PC-3 (cell line): Measurements from ENCODE around the gene TYRO3. TPM values are rescaled to one million over a fixed set of nuclear protein-coding genes. Genes with fewer than 3 reads are reported as not detected.

ENCODE experiments used
- ATAC-seq: fragments of 200-7000 bp; cut with Tn5 transposase; 2 replicates; pipeline ENCODE4 v1.9.1; 2020; ENCODE audit warnings: mild to moderate bottlenecking, moderate library complexity
- BruUV-seq: library from RNA; stranded (reverse); fragments of 400-500 nt; replicated peaks from 2 replicates; lab custom pipeline; 2021; lab: Mats Ljungman, UMichigan
- CTCF ChIA-PET: fragments of 300-600 bp; sonication (Branson Sonifier 250); formaldehyde crosslinking; loops from one replicate; lab custom pipeline; 2022; ENCODE audit warnings: antibody characterized with exemption; lab: Charles Lee
- POLR2A ChIA-PET: fragments of 300-600 bp; sonication (Branson Sonifier 250); formaldehyde crosslinking; loops from one replicate; lab custom pipeline; 2022; ENCODE audit warnings: antibody characterized with exemption; ENCODE audit not compliant: unreplicated experiment; lab: Charles Lee
- DNase-seq: peaks from one replicate; pipeline ENCODE4 v3.0.0-alpha.2; 2015
- H2AFZ ChIP-seq: fragments of 300-600 bp; sonication (generic); 2 replicates; pipeline ENCODE4 v1.6.0; 2016; ENCODE audit warnings: antibody characterized with exemption, low read length
- H3F3A ChIP-seq: fragments of 300-600 bp; sonication (generic); one replicate; pipeline ENCODE4 v1.6.0; 2017; ENCODE audit warnings: antibody characterized with exemption, low read length, control low read depth, mild to moderate bottlenecking; ENCODE audit not compliant: unreplicated experiment
- H3K27ac ChIP-seq: fragments of 300-600 bp; sonication (generic); 2 replicates; pipeline ENCODE4 v1.5.1; 2016; ENCODE audit warnings: mild to moderate bottlenecking, low read length
- H3K27me3 ChIP-seq: fragments of 300-600 bp; sonication (generic); 2 replicates; pipeline ENCODE4 v1.6.1; 2016; ENCODE audit warnings: low read length, mixed read lengths
- H3K36me3 ChIP-seq: fragments of 300-600 bp; sonication (generic); 2 replicates; pipeline ENCODE4 v1.6.1; 2016; ENCODE audit warnings: low read depth, mixed run types, low read length, mixed read lengths
- H3K4me1 ChIP-seq: fragments of 300-600 bp; sonication (generic); 2 replicates; pipeline ENCODE4 v1.5.1; 2016; ENCODE audit warnings: low read length; ENCODE audit not compliant: insufficient read depth
- H3K4me2 ChIP-seq: fragments of 300-600 bp; sonication (generic); 2 replicates; pipeline ENCODE4 v1.6.0; 2016; ENCODE audit warnings: low read length
- H3K4me3 ChIP-seq: fragments of 300-600 bp; sonication (generic); 2 replicates; pipeline ENCODE4 v1.5.1; 2016; ENCODE audit warnings: mild to moderate bottlenecking, low read length, mixed read lengths
- H3K79me2 ChIP-seq: fragments of 300-600 bp; sonication (generic); 2 replicates; pipeline ENCODE4 v1.6.1; 2017; ENCODE audit warnings: low read length, mixed read lengths
- H3K9ac ChIP-seq: fragments of 300-600 bp; sonication (generic); 2 replicates; pipeline ENCODE4 v1.6.0; 2016; ENCODE audit warnings: mild to moderate bottlenecking, low read length
- H3K9me2 ChIP-seq: fragments of 300-600 bp; sonication (generic); replicated peaks from 2 replicates; pipeline ENCODE4 v1.6.1; 2016; ENCODE audit warnings: mixed run types, low read length, mixed read lengths
- H3K9me3 ChIP-seq: fragments of 300-600 bp; sonication (generic); 2 replicates; pipeline ENCODE4 v1.6.1; 2016; ENCODE audit warnings: low read length, mixed read lengths
- H4K20me1 ChIP-seq: fragments of 300-600 bp; sonication (generic); 2 replicates; pipeline ENCODE4 v1.6.1; 2016; ENCODE audit warnings: low read length, mixed read lengths
- CTCF ChIP-seq: fragments of 300-600 bp; sonication (generic); conservative IDR thresholded peaks from 2 replicates; pipeline ENCODE4 v1.5.1; 2017; ENCODE audit warnings: antibody characterized with exemption, low read depth, mild to moderate bottlenecking, low read length
- EZH2 ChIP-seq: fragments of 300-600 bp; sonication (generic); IDR thresholded peaks from one replicate; pipeline ENCODE4 v1.6.1; 2017; ENCODE audit warnings: antibody characterized with exemption, mild to moderate bottlenecking, low read length; ENCODE audit not compliant: unreplicated experiment
- EZH2phosphoT487 ChIP-seq: fragments of 300-600 bp; sonication (generic); IDR thresholded peaks from 2 replicates; pipeline ENCODE4 v1.6.1; 2018; ENCODE audit warnings: mild to moderate bottlenecking, antibody characterized with exemption, low read length, borderline replicate concordance
- intact Hi-C: fragments of 100-400 bp; cut with micrococcal nuclease; formaldehyde crosslinking; loops from 2 replicates; pipeline ENCODE4 v1.9.0; 2023
- total RNA-seq: library from RNA; depleted of rRNA; stranded (reverse); fragments of >200 nt; gene quantifications from 2 replicates; pipeline ENCODE4 v1.2.3, GENCODE V29; 2014

The TYRO3 gene
- total RNA-seq, 1 experiment from 2014 or later, result 23.5 TPM

- no peak overlapping the region for H3K9ac ChIP-seq
- intact Hi-C loops, result no loop called here
- H2AFZ ChIP-seq, result no peak overlapping the region
- H3K4me3 ChIP-seq, result no peak overlapping the region
- no peaks in the 10 kb centered on the region for H3K79me2 ChIP-seq
- no peaks in the 10 kb centered on the region for H3K36me3 ChIP-seq
- DNase-seq (no peak), ATAC-seq (no peak)
- TF ChIP-seq EZH2 (no peak), EZH2phosphoT487 (no peak), CTCF (no peak)
- ChIA-PET CTCF (interaction anchor here (0.7 kb wide), 1 partner anchor 11 kb away, joined by 5 read pairs; no protein-coding TSS in a partner anchor), POLR2A (no interaction called here)
- no peaks in the 10 kb centered on the region for H3K9me3 ChIP-seq
- H3K27me3 ChIP-seq, result no peaks in the 10 kb centered on the region
- H3K9me2 ChIP-seq, result no peaks in the 10 kb centered on the region
- H3K27ac ChIP-seq, result no peak overlapping the region
- H3K4me2 ChIP-seq, result no peak overlapping the region
- no peaks in the 10 kb centered on the region for H4K20me1 ChIP-seq
- no TSS peak for BruUV-seq
- no peaks in the 10 kb centered on the region for H3F3A ChIP-seq
- peaks cover 18% of the 10 kb centered on the region for H3K4me1 ChIP-seq
Observed at GRCh38 chr15:41596972-41597371, 38.0 kb downstream of the TYRO3 start.

- no peaks in the 10 kb centered on the region for H3K36me3 ChIP-seq
- H3K4me3 ChIP-seq, result no peak overlapping the region
- no peaks in the 10 kb centered on the region for H3K27me3 ChIP-seq
- no peaks in the 10 kb centered on the region for H3K79me2 ChIP-seq
- no peak overlapping the region for H3K9ac ChIP-seq
- ChIA-PET CTCF (no interaction called here), POLR2A (no interaction called here)
- no TSS peak for BruUV-seq
- H3K27ac ChIP-seq, result no peak overlapping the region
- no peaks in the 10 kb centered on the region for H4K20me1 ChIP-seq
- H3K4me2 ChIP-seq, result no peak overlapping the region
- TF ChIP-seq CTCF (no peak), EZH2 (no peak), EZH2phosphoT487 (no peak)
- no peaks in the 10 kb centered on the region for H3K9me3 ChIP-seq
- ATAC-seq, result no peak
- peaks cover 12% of the 10 kb centered on the region for H3K4me1 ChIP-seq
- intact Hi-C loops, result no loop called here
- no peak overlapping the region for H2AFZ ChIP-seq
- DNase-seq, result no peak
- H3K9me2 ChIP-seq, result no peaks in the 10 kb centered on the region
- H3F3A ChIP-seq, result no peaks in the 10 kb centered on the region
Observed at GRCh38 chr15:41597787-41598186, 38.8 kb downstream of the TYRO3 start.

- no TSS peak for BruUV-seq
- DNase-seq (no peak), ATAC-seq (no peak)
- Histone ChIP-seq H3F3A (no peaks in the 10 kb centered on the region), H4K20me1 (no peaks in the 10 kb centered on the region), H3K9me2 (no peaks in the 10 kb centered on the region), H3K36me3 (no peaks in the 10 kb centered on the region), H2AFZ (no peak overlapping the region), H3K4me1 (peaks cover 5% of the 10 kb centered on the region; the same call in 1 of the 2 replicates), H3K27ac (no peak overlapping the region), H3K27me3 (no peaks in the 10 kb centered on the region), H3K4me3 (no peak overlapping the region), H3K4me2 (no peak overlapping the region), H3K79me2 (no peaks in the 10 kb centered on the region), H3K9ac (no peak overlapping the region), H3K9me3 (no peaks in the 10 kb centered on the region)
- TF ChIP-seq EZH2 (no peak), CTCF (no peak), EZH2phosphoT487 (no peak)
- ChIA-PET CTCF (no interaction called here), POLR2A (no interaction called here)
- intact Hi-C loops, result no loop called here
Observed at GRCh38 chr15:41599061-41599460, 40.0 kb downstream of the TYRO3 start.
